Karpas-422 (cell line): ENCODE measurements around the gene PIAS1. TPM values are rescaled to one million over a fixed set of nuclear protein-coding genes. Genes with fewer than 3 reads are reported as not detected.
A peak's percentile ranks its signal among the peaks of the same experiment; 100 is the strongest.

Source experiments
- DNase-seq: peaks from one replicate; pipeline ENCODE4 v3.0.0-alpha.2; 2015
- H2AFZ ChIP-seq: fragments of 200-600 bp; sonication (generic); 2 replicates; pipeline ENCODE4 v1.6.1; 2014; ENCODE audit warnings: antibody characterized with exemption, low read length, mixed read lengths
- H3K27ac ChIP-seq: fragments of 200-600 bp; sonication (generic); 2 replicates; pipeline ENCODE4 v1.5.1; 2014; ENCODE audit warnings: mild to moderate bottlenecking, low read length, moderate library complexity
- H3K27me3 ChIP-seq: fragments of 200-600 bp; sonication (generic); 2 replicates; pipeline ENCODE4 v1.6.1; 2014; ENCODE audit warnings: low read length, mixed read lengths
- H3K36me3 ChIP-seq: fragments of 200-600 bp; sonication (generic); 2 replicates; pipeline ENCODE4 v1.6.1; 2014; ENCODE audit warnings: low read length, mixed read lengths; ENCODE audit not compliant: insufficient read depth
- H3K4me1 ChIP-seq: fragments of 200-600 bp; sonication (generic); 2 replicates; pipeline ENCODE4 v1.6.1; 2014; ENCODE audit warnings: mild to moderate bottlenecking, low read length, mixed read lengths
- H3K4me2 ChIP-seq: fragments of 200-600 bp; sonication (generic); 2 replicates; pipeline ENCODE4 v1.6.1; 2014; ENCODE audit warnings: low read length, low read depth, mild to moderate bottlenecking; ENCODE audit not compliant: poor library complexity, severe bottlenecking
- H3K4me3 ChIP-seq: fragments of 200-600 bp; sonication (generic); 2 replicates; pipeline ENCODE4 v1.5.1; 2014; ENCODE audit warnings: mild to moderate bottlenecking, antibody characterized with exemption, low read length, mixed read lengths
- H3K79me2 ChIP-seq: fragments of 200-600 bp; sonication (generic); 2 replicates; pipeline ENCODE4 v1.6.1; 2014; ENCODE audit warnings: mild to moderate bottlenecking, low read length, mixed read lengths
- H3K9ac ChIP-seq: fragments of 200-600 bp; sonication (generic); 2 replicates; pipeline ENCODE4 v1.6.0; 2014; ENCODE audit warnings: low read length
- H3K9me2 ChIP-seq: fragments of 200-600 bp; sonication (generic), shearing (Covaris generic); replicated peaks from 2 replicates; pipeline ENCODE4 v1.6.0; 2014; ENCODE audit warnings: mild to moderate bottlenecking, low read length, moderate library complexity; ENCODE audit not compliant: insufficient read depth
- H3K9me3 ChIP-seq: fragments of 300-700, 200-600 bp; sonication (generic); 2 replicates; pipeline ENCODE4 v1.6.1; 2014; ENCODE audit warnings: low read length, mixed read lengths
- H4K20me1 ChIP-seq: fragments of 200-600 bp; sonication (generic); 2 replicates; pipeline ENCODE4 v1.6.1; 2014; ENCODE audit warnings: mild to moderate bottlenecking, antibody characterized with exemption, low read length, low read depth; ENCODE audit not compliant: insufficient read depth
- total RNA-seq: library from RNA; depleted of rRNA; stranded (reverse); fragments of >200 nt; shearing (Covaris generic); gene quantifications from 2 replicates; pipeline ENCODE4 v1.2.3, GENCODE V29; 2014; ENCODE audit warnings: low replicate concordance

PIAS1 gene
- total RNA-seq, 1 experiment from 2014 or later = 106 TPM

DNA sequence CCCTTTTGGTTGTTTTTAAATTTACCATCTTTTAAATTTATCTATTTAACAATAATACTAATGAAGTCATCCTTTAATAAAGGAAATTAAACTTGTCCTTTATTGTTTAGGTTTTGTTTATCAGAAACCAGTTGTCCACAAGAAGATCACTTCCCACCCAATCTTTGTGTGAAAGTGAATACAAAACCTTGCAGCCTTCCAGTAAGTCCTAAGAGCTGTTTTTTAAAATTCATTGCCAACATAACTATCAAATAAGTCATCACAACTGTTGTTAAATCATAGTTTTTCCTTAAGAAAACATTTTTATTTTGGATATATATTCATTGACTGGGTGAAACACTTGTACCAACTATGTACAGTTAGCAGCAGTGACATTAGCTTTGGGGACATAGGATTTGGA is 91.6 kb downstream of the PIAS1 start:
- Histone ChIP-seq H3K4me2 (no peak overlapping the region), H3K4me3 (no peak overlapping the region), H3K9me3 (no peaks in the 10 kb centered on the region), H3K36me3 (peaks cover 27% of the 10 kb centered on the region; the same call in 1 of the 2 replicates), H4K20me1 (no peaks in the 10 kb centered on the region), H3K9ac (no peak overlapping the region), H3K4me1 (peaks cover 15% of the 10 kb centered on the region), H2AFZ (no peak overlapping the region), H3K9me2 (no peaks in the 10 kb centered on the region), H3K79me2 (peaks cover 80% of the 10 kb centered on the region), H3K27me3 (no peaks in the 10 kb centered on the region), H3K27ac (no peak overlapping the region)
- DNase-seq = no peak

- H3K4me2 ChIP-seq = no peak overlapping the region
- no peak overlapping the region for H2AFZ ChIP-seq
- no peaks in the 10 kb centered on the region for H4K20me1 ChIP-seq
- H3K27me3 ChIP-seq = no peaks in the 10 kb centered on the region
- H3K9me3 ChIP-seq = no peaks in the 10 kb centered on the region
- no peak for DNase-seq
- H3K36me3 ChIP-seq = peaks cover 27% of the 10 kb centered on the region; the same call in 1 of the 2 replicates
- peaks cover 22% of the 10 kb centered on the region for H3K4me1 ChIP-seq
- H3K9ac ChIP-seq = no peak overlapping the region
- H3K9me2 ChIP-seq = no peaks in the 10 kb centered on the region
- H3K27ac ChIP-seq = no peak overlapping the region
- peaks cover 73% of the 10 kb centered on the region for H3K79me2 ChIP-seq
- no peak overlapping the region for H3K4me3 ChIP-seq
These were observed 93.9 kb downstream of the PIAS1 start for GRCh38 chr15:68148039-68148438.

GRCh38 chr15:68149059-68149458 is 94.9 kb downstream of the PIAS1 start:
- Histone ChIP-seq H3K4me2 (no peak overlapping the region), H3K27me3 (no peaks in the 10 kb centered on the region), H3K36me3 (peaks cover 35% of the 10 kb centered on the region; the same call in 1 of the 2 replicates), H2AFZ (no peak overlapping the region), H3K9me3 (no peaks in the 10 kb centered on the region), H3K9me2 (no peaks in the 10 kb centered on the region), H3K79me2 (peaks cover 69% of the 10 kb centered on the region), H4K20me1 (no peaks in the 10 kb centered on the region), H3K4me3 (no peak overlapping the region), H3K27ac (no peak overlapping the region), H3K9ac (no peak overlapping the region), H3K4me1 (peaks cover 13% of the 10 kb centered on the region)
- no peak for DNase-seq

DNA sequence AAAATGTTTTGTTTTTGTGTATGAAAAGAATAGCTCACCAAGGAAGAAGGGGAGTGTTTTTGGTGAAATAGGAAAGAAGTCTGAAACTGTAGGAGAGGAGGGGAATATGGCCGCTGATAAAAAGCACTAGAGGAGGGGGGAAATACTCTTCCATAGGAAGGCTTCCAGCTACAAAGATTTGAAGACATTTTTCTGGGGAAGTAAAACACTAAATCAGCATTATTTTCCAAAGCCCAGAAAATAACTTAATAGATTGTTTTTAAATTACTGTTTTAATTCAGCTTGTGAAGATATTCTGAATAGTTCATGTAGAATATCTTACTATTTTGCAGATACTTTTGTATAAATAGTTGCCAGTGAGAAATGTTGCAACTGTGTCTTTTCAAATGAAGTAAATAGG is 96.1 kb downstream of the PIAS1 start:
- H3K4me3 ChIP-seq = no peak overlapping the region
- no peaks in the 10 kb centered on the region for H3K9me2 ChIP-seq
- H3K9me3 ChIP-seq = no peaks in the 10 kb centered on the region
- no peak overlapping the region for H3K9ac ChIP-seq
- DNase-seq = no peak
- no peak overlapping the region for H2AFZ ChIP-seq
- H3K79me2 ChIP-seq = peaks cover 64% of the 10 kb centered on the region
- H3K27ac ChIP-seq = no peak overlapping the region
- H3K27me3 ChIP-seq = no peaks in the 10 kb centered on the region
- H3K4me1 ChIP-seq = peaks cover 9% of the 10 kb centered on the region
- H4K20me1 ChIP-seq = no peaks in the 10 kb centered on the region
- peaks cover 31% of the 10 kb centered on the region; the same call in 1 of the 2 replicates for H3K36me3 ChIP-seq
- H3K4me2 ChIP-seq = no peak overlapping the region

- H3K4me3 ChIP-seq = no peak overlapping the region
- no peaks in the 10 kb centered on the region for H3K27me3 ChIP-seq
- H3K9me3 ChIP-seq = no peaks in the 10 kb centered on the region
- H3K9ac ChIP-seq = no peak overlapping the region
- H4K20me1 ChIP-seq = no peaks in the 10 kb centered on the region
- no peak overlapping the region for H2AFZ ChIP-seq
- no peak for DNase-seq
- H3K4me2 ChIP-seq = no peak overlapping the region
- no peaks in the 10 kb centered on the region for H3K9me2 ChIP-seq
- peaks cover 8% of the 10 kb centered on the region for H3K4me1 ChIP-seq
- no peak overlapping the region for H3K27ac ChIP-seq
- H3K79me2 ChIP-seq = peaks cover 63% of the 10 kb centered on the region
- H3K36me3 ChIP-seq = peaks cover 35% of the 10 kb centered on the region; the same call in 1 of the 2 replicates
These were observed 97.2 kb downstream of the PIAS1 start for GRCh38 chr15:68151277-68151676.

- Histone ChIP-seq H3K9me2 (no peaks in the 10 kb centered on the region), H3K4me3 (no peak overlapping the region), H3K4me2 (no peak overlapping the region), H3K36me3 (peaks cover 28% of the 10 kb centered on the region; the same call in 1 of the 2 replicates), H3K27me3 (no peaks in the 10 kb centered on the region), H4K20me1 (no peaks in the 10 kb centered on the region), H3K9ac (no peak overlapping the region), H3K4me1 (peaks cover 8% of the 10 kb centered on the region), H3K9me3 (no peaks in the 10 kb centered on the region), H3K27ac (no peak overlapping the region), H3K79me2 (peaks cover 55% of the 10 kb centered on the region), H2AFZ (no peak overlapping the region)
- DNase-seq = no peak
These were observed 98.2 kb downstream of the PIAS1 start for GRCh38 chr15:68152342-68152741.

- H3K27ac ChIP-seq = no peak overlapping the region
- H3K36me3 ChIP-seq = peaks cover 45% of the 10 kb centered on the region; the same call in 1 of the 2 replicates
- peak; percentile 85 for DNase-seq
- no peak overlapping the region for H3K4me3 ChIP-seq
- no peak overlapping the region for H2AFZ ChIP-seq
- no peaks in the 10 kb centered on the region for H3K9me3 ChIP-seq
- H3K9me2 ChIP-seq = no peaks in the 10 kb centered on the region
- H4K20me1 ChIP-seq = no peaks in the 10 kb centered on the region
- peaks cover 8% of the 10 kb centered on the region for H3K4me1 ChIP-seq
- no peak overlapping the region for H3K4me2 ChIP-seq
- no peak overlapping the region for H3K9ac ChIP-seq
- H3K79me2 ChIP-seq = peaks cover 54% of the 10 kb centered on the region
- H3K27me3 ChIP-seq = no peaks in the 10 kb centered on the region
These were observed 100.9 kb downstream of the PIAS1 start for GRCh38 chr15:68154923-68155559.

- Histone ChIP-seq H3K9ac (no peak overlapping the region), H3K36me3 (peaks cover 61% of the 10 kb centered on the region), H3K4me2 (no peak overlapping the region), H4K20me1 (no peaks in the 10 kb centered on the region), H3K27me3 (no peaks in the 10 kb centered on the region), H3K27ac (no peak overlapping the region), H3K4me1 (peaks cover 8% of the 10 kb centered on the region), H3K4me3 (no peak overlapping the region), H3K79me2 (peaks cover 56% of the 10 kb centered on the region), H3K9me2 (no peaks in the 10 kb centered on the region), H3K9me3 (no peaks in the 10 kb centered on the region), H2AFZ (no peak overlapping the region)
- DNase-seq = no peak
These were observed 103.0 kb downstream of the PIAS1 start for GRCh38 chr15:68157074-68157473.
